ENCODE results near the gene E2F6. TPM values are rescaled to one million over a fixed set of nuclear protein-coding genes. Genes with fewer than 3 reads are reported as not detected.

The E2F6 gene
- total RNA-seq, 1 experiment from 2014 or later: 27.1 TPM

- Histone ChIP-seq H4K20me1 (ENCODE audit: low read length) (0 out of 2 replicates have a peak, but pooled peaks cover 6% of the 10 kb centered on the region), H3K9ac (ENCODE audit: low read length) (no peak overlapping the region), H3K27ac (ENCODE audit: low read length) (no peak overlapping the region), H3F3A (ENCODE audit: low read length, unreplicated experiment) (no peaks in the 10 kb centered on the region), H3K9me3 (ENCODE audit: low read length) (no peaks in the 10 kb centered on the region), H3K4me2 (ENCODE audit: low read length) (no peak overlapping the region), H3K4me3 (ENCODE audit: low read length) (no peak overlapping the region), H3K4me1 (ENCODE audit: insufficient read depth, low read length) (no peaks in the 10 kb centered on the region), H3K36me3 (ENCODE audit: low read depth, low read length) (peaks cover 68% of the 10 kb centered on the region), H3K79me2 (ENCODE audit: low read length) (no peaks in the 10 kb centered on the region), H3K27me3 (ENCODE audit: low read length) (no peaks in the 10 kb centered on the region), H2AFZ (ENCODE audit: low read length) (no peak overlapping the region), H3K9me2 (replicated peaks; ENCODE audit: low read length) (no peaks in the 10 kb centered on the region)
- ChIA-PET CTCF (interaction anchor here (0.6 to 0.8 kb wide), 2 partner anchors 72 to 212 kb away, joined by 3 to 4 read pairs; no protein-coding TSS in a partner anchor), POLR2A (ENCODE audit: unreplicated experiment) (no interaction called here)
- intact Hi-C loops (cut with micrococcal nuclease): loop anchor here (2.0 to 5.0 kb wide), 2 partner anchors 212 to 314 kb away; a partner anchor contains a TSS
- BruUV-seq (replicated peaks): no TSS peak
- DNase-seq (peak; percentile 66), ATAC-seq (peak; percentile 70)
- TF ChIP-seq CTCF (conservative IDR thresholded peaks at IDR 0.05; ENCODE audit: low read depth, low read length) (peak; percentile 93), EZH2 (IDR thresholded peaks at IDR 0.05; ENCODE audit: low read length, unreplicated experiment) (no peak)
These were observed 19.2 kb downstream of the E2F6 start for GRCh38 chr2:11446733-11447248.

- ChIA-PET POLR2A (ENCODE audit: unreplicated experiment) (no interaction called here), CTCF (no interaction called here)
- no peaks in the 10 kb centered on the region for H3K79me2 ChIP-seq (ENCODE audit: low read length)
- H3K9me3 ChIP-seq (ENCODE audit: low read length): no peaks in the 10 kb centered on the region
- no peaks in the 10 kb centered on the region for H3F3A ChIP-seq (ENCODE audit: low read length, unreplicated experiment)
- peaks cover 57% of the 10 kb centered on the region for H3K36me3 ChIP-seq (ENCODE audit: low read depth, low read length)
- intact Hi-C loops (cut with micrococcal nuclease): loop anchor here (5.0 kb wide), 1 partner anchor 312 kb away; a partner anchor contains a TSS
- DNase-seq: no peak
- no peak overlapping the region for H3K27ac ChIP-seq (ENCODE audit: low read length)
- H3K27me3 ChIP-seq (ENCODE audit: low read length): no peaks in the 10 kb centered on the region
- no peak overlapping the region for H2AFZ ChIP-seq (ENCODE audit: low read length)
- no peak overlapping the region for H3K4me2 ChIP-seq (ENCODE audit: low read length)
- H4K20me1 ChIP-seq (ENCODE audit: low read length): 0 out of 2 replicates have a peak, but pooled peaks cover 6% of the 10 kb centered on the region
- TF ChIP-seq EZH2 (IDR thresholded peaks at IDR 0.05; ENCODE audit: low read length, unreplicated experiment) (no peak), CTCF (conservative IDR thresholded peaks at IDR 0.05; ENCODE audit: low read depth, low read length) (peak; percentile 19; the same call in 1 of the 2 replicates), EZH2phosphoT487 (IDR thresholded peaks at IDR 0.05; ENCODE audit: borderline replicate concordance, low read length) (no peak)
- no peak; the same call in 1 of the 2 replicates for ATAC-seq
- H3K9ac ChIP-seq (ENCODE audit: low read length): no peak overlapping the region
- H3K4me1 ChIP-seq (ENCODE audit: insufficient read depth, low read length): no peaks in the 10 kb centered on the region
- no peaks in the 10 kb centered on the region for H3K9me2 ChIP-seq (replicated peaks; ENCODE audit: low read length)
- no TSS peak for BruUV-seq (replicated peaks)
- H3K4me3 ChIP-seq (ENCODE audit: low read length): no peak overlapping the region
These were observed 21.2 kb downstream of the E2F6 start for GRCh38 chr2:11444737-11445136.

GRCh38 chr2:11438555-11439080 is 27.3 kb downstream of the E2F6 start:
- BruUV-seq (replicated peaks): no TSS peak

More at GRCh38 chr2:11438555-11439080, 27.3 kb downstream of the E2F6 start:
- Histone ChIP-seq H3K4me3 (ENCODE audit: low read length) (no peak overlapping the region), H3K36me3 (ENCODE audit: low read depth, low read length) (peaks cover 15% of the 10 kb centered on the region), H3F3A (ENCODE audit: low read length, unreplicated experiment) (no peaks in the 10 kb centered on the region), H3K27me3 (ENCODE audit: low read length) (no peaks in the 10 kb centered on the region), H2AFZ (ENCODE audit: low read length) (no peak overlapping the region), H4K20me1 (ENCODE audit: low read length) (no peaks in the 10 kb centered on the region), H3K9me2 (replicated peaks; ENCODE audit: low read length) (no peaks in the 10 kb centered on the region), H3K27ac (ENCODE audit: low read length) (no peak overlapping the region), H3K4me2 (ENCODE audit: low read length) (no peak overlapping the region), H3K9me3 (ENCODE audit: low read length) (no peaks in the 10 kb centered on the region), H3K9ac (ENCODE audit: low read length) (no peak overlapping the region), H3K4me1 (ENCODE audit: insufficient read depth, low read length) (no peaks in the 10 kb centered on the region), H3K79me2 (ENCODE audit: low read length) (no peaks in the 10 kb centered on the region)
- DNase-seq (no peak), ATAC-seq (no peak)
- intact Hi-C loops (cut with micrococcal nuclease): no loop called here
- CTCF ChIA-PET: no interaction called here
- no peak for TF ChIP-seq EZH2 (IDR thresholded peaks at IDR 0.05; ENCODE audit: low read length, unreplicated experiment)
- TF ChIP-seq EZH2phosphoT487 (IDR thresholded peaks at IDR 0.05; ENCODE audit: borderline replicate concordance, low read length): no peak
- no peak for TF ChIP-seq CTCF (conservative IDR thresholded peaks at IDR 0.05; ENCODE audit: low read depth, low read length)
- POLR2A ChIA-PET (ENCODE audit: unreplicated experiment): no interaction called here
